A673 (cell line): ENCODE data around the gene BHLHE23. TPM values are rescaled to one million over a fixed set of nuclear protein-coding genes. Genes with fewer than 3 reads are reported as not detected.

ENCODE experiments used
- BruUV-seq: library from RNA; stranded (reverse); fragments of 400-500 nt; replicated peaks from 2 replicates; lab custom pipeline; 2021; lab: Mats Ljungman, UMichigan
- CTCF ChIA-PET: fragments of 300-600 bp; sonication (Branson Sonifier 250); formaldehyde crosslinking; loops from one replicate; lab custom pipeline; 2022; ENCODE audit warnings: antibody characterized with exemption; lab: Charles Lee
- POLR2A ChIA-PET: fragments of 300-600 bp; sonication (Branson Sonifier 250); formaldehyde crosslinking; loops from one replicate; lab custom pipeline; 2022; ENCODE audit warnings: antibody characterized with exemption; ENCODE audit not compliant: low non-redundant PET; lab: Charles Lee
- DNase-seq: peaks from one replicate; pipeline ENCODE4 v3.0.0-alpha.2; 2015; ENCODE audit warnings: low spot score
- H3K27ac ChIP-seq: fragments of 200-600 bp; sonication (generic); 2 replicates; pipeline ENCODE4 v1.5.1; 2016; ENCODE audit warnings: mixed run types, low read depth, mild to moderate bottlenecking, mixed read lengths, antibody characterized with exemption, low read length; ENCODE audit not compliant: poor library complexity, severe bottlenecking
- H3K27me3 ChIP-seq: fragments of 200-600 bp; sonication (generic); replicated peaks from 2 replicates; pipeline ENCODE4 v1.6.1; 2017; ENCODE audit warnings: mixed run types, low read depth, mild to moderate bottlenecking, mixed read lengths, antibody characterized with exemption, low read length; ENCODE audit not compliant: insufficient read depth, poor library complexity
- H3K36me3 ChIP-seq: fragments of 200-600 bp; sonication (generic); 2 replicates; pipeline ENCODE4 v1.6.1; 2016; ENCODE audit warnings: mixed run types, mild to moderate bottlenecking, mixed read lengths, antibody characterized with exemption, low read length; ENCODE audit not compliant: insufficient read depth, poor library complexity, severe bottlenecking
- H3K4me1 ChIP-seq: fragments of 200-600 bp; sonication (generic); 2 replicates; pipeline ENCODE4 v1.6.1; 2017; ENCODE audit warnings: mixed run types, mild to moderate bottlenecking, mixed read lengths, antibody characterized with exemption, low read length; ENCODE audit not compliant: insufficient read depth, poor library complexity, severe bottlenecking
- H3K4me3 ChIP-seq: fragments of 200-600 bp; sonication (generic); 2 replicates; pipeline ENCODE4 v1.5.1; 2016; ENCODE audit warnings: low read depth, mixed run types, mild to moderate bottlenecking, mixed read lengths, low read length; ENCODE audit not compliant: poor library complexity, severe bottlenecking
- H3K9me3 ChIP-seq: fragments of 200-600 bp; sonication (generic); 2 replicates; pipeline ENCODE4 v1.6.1; 2016; ENCODE audit warnings: mixed run types, low read depth, mild to moderate bottlenecking, mixed read lengths, antibody characterized with exemption, low read length; ENCODE audit not compliant: poor library complexity, severe bottlenecking
- CTCF ChIP-seq: fragments of 300-800, 200-600 bp; sonication (generic); conservative IDR thresholded peaks from 2 replicates; pipeline ENCODE4 v1.5.1; 2017; ENCODE audit warnings: low read depth, mild to moderate bottlenecking, antibody characterized with exemption, low read length, moderate library complexity, mixed read lengths
- EZH2 ChIP-seq: fragments of 200-600 bp; sonication (generic); IDR thresholded peaks from 2 replicates; pipeline ENCODE4 v1.6.1; 2017; ENCODE audit warnings: borderline replicate concordance, low read depth, mild to moderate bottlenecking, mixed read lengths, antibody characterized with exemption, low read length; ENCODE audit not compliant: poor library complexity, severe bottlenecking
- intact Hi-C: fragments of 100-400 bp; cut with micrococcal nuclease; formaldehyde crosslinking; loops from one replicate; pipeline ENCODE4 v1.10.0; 2022; ENCODE audit not compliant: unreplicated experiment
- total RNA-seq: library from RNA; stranded (reverse); gene quantifications from 2 replicates; pipeline ENCODE4 v1.2.3, GENCODE V29; 2021

The BHLHE23 gene
- total RNA-seq, 1 experiment from 2014 or later: not detected

GRCh38 chr20:62962891-62963613, 43.7 kb downstream of the BHLHE23 start:
- no peaks in the 10 kb centered on the region for H3K27me3 ChIP-seq
- no TSS peak for BruUV-seq
- intact Hi-C loops: no loop called here
- no peak overlapping the region for H3K27ac ChIP-seq
- ChIA-PET POLR2A (no interaction called here), CTCF (no interaction called here)
- no peaks in the 10 kb centered on the region for H3K9me3 ChIP-seq
- no peaks in the 10 kb centered on the region for H3K4me1 ChIP-seq
- TF ChIP-seq CTCF (no peak), EZH2 (no peak)
- no peak for DNase-seq
- H3K36me3 ChIP-seq: no peaks in the 10 kb centered on the region
- H3K4me3 ChIP-seq: no peak overlapping the region

- BruUV-seq: no TSS peak
- H3K27me3 ChIP-seq: no peaks in the 10 kb centered on the region
- CTCF ChIA-PET: no interaction called here
Observed at GRCh38 chr20:62962221-62962879, 44.4 kb downstream of the BHLHE23 start.

GRCh38 chr20:62961799-62962198, 45.0 kb downstream of the BHLHE23 start:
- Histone ChIP-seq H3K4me1 (no peaks in the 10 kb centered on the region), H3K27me3 (no peaks in the 10 kb centered on the region), H3K27ac (no peak overlapping the region), H3K36me3 (no peaks in the 10 kb centered on the region), H3K9me3 (no peaks in the 10 kb centered on the region), H3K4me3 (no peak overlapping the region)
- POLR2A ChIA-PET: no interaction called here
- TF ChIP-seq EZH2 (no peak), CTCF (no peak)
- no peak for DNase-seq
- intact Hi-C loops: no loop called here
- CTCF ChIA-PET: no interaction called here
- BruUV-seq: no TSS peak

More at GRCh38 chr20:62962221-62962879, 44.4 kb downstream of the BHLHE23 start:
- intact Hi-C loops: no loop called here
- Histone ChIP-seq H3K36me3 (no peaks in the 10 kb centered on the region), H3K4me1 (no peaks in the 10 kb centered on the region), H3K9me3 (no peaks in the 10 kb centered on the region), H3K27ac (no peak overlapping the region), H3K4me3 (no peak overlapping the region)
- TF ChIP-seq CTCF (no peak), EZH2 (no peak)
- POLR2A ChIA-PET: no interaction called here
- DNase-seq: no peak
